ENCODE measurements around the gene RGS1. TPM values are rescaled to one million over a fixed set of nuclear protein-coding genes. Genes with fewer than 3 reads are reported as not detected.

Gene RGS1
- total RNA-seq, 4 donors from 2014 or later, result 7.4 to 55.9 (median 22.6) TPM

DNA sequence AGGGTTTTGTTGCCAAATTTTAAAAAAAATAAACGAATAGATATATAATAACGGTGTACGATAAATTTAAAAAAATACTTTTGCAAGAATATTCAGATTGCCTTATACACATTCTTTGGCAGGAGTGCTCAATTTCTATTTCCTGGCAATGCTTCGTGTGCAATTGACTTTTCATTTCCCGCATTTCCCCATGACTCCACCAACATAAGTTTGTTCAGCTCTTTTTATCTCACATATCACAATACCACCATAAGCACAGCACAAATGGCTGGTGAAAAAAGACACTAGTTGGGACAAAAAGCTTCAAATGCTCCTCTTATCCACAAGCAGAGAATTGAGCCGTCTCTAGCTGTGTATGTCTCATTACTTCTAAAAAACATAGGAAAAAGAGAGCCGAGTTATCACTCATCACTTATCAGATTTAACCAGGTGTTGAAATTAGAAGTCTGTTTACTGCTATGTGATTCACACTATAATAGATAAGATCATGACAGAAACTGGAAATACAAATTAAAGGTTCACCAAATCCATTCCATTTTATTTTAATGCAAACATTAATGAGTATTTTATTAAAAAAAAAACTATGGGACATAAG, 28.9 kb upstream of the RGS1 start:
- DNase-seq, result no peak

DNA sequence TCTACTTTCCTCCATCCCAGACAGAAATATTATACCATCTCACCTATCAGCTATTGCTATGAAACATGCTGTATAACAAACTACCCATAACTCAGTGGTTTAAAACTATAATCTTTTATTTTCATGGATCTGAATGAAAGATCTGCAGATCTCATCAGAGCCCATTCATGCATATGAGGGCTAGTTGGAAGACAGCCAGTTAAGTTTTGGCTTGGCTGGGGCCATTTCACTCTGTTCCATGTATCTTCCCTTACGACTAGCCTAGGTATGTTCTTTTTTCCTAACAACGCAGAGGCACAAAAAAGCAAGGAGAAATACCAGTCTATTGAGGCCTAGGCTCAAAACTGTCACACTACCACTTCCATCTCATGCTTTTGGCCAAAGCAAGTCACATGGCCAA, 28.1 kb upstream of the RGS1 start:
- TF ChIP-seq, protein P1, sequence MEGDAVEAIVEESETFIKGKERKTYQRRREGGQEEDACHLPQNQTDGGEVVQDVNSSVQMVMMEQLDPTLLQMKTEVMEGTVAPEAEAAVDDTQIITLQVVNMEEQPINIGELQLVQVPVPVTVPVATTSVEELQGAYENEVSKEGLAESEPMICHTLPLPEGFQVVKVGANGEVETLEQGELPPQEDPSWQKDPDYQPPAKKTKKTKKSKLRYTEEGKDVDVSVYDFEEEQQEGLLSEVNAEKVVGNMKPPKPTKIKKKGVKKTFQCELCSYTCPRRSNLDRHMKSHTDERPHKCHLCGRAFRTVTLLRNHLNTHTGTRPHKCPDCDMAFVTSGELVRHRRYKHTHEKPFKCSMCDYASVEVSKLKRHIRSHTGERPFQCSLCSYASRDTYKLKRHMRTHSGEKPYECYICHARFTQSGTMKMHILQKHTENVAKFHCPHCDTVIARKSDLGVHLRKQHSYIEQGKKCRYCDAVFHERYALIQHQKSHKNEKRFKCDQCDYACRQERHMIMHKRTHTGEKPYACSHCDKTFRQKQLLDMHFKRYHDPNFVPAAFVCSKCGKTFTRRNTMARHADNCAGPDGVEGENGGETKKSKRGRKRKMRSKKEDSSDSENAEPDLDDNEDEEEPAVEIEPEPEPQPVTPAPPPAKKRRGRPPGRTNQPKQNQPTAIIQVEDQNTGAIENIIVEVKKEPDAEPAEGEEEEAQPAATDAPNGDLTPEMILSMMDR (IDR thresholded peaks at IDR 0.05), result no peak
- TF ChIP-seq POLR2A (IDR thresholded peaks at IDR 0.05), result no peak
- H3K9me3 ChIP-seq, result no peaks in the 10 kb centered on the region
- H3K4me1 ChIP-seq, result peaks cover 0 to 10% (median 7%) of the 10 kb centered on the region in 3 donors
- WGBS, 2 donors, result 76 to 100% methylated on average over 2 of the region's 2 CpGs
- no peak overlapping the region for H3K4me3 ChIP-seq
- H3K27ac ChIP-seq, result no peak overlapping the region
- H3K36me3 ChIP-seq, result no peaks in the 10 kb centered on the region
- no peak for DNase-seq
- intact Hi-C loops (cut with DNase I), result no loop called here
- H3K27me3 ChIP-seq, result no peaks in the 10 kb centered on the region

More for the DNA sequence above, 28.9 kb upstream of the RGS1 start:
- Histone ChIP-seq H3K4me1 (peaks cover 0 to 10% (median 7%) of the 10 kb centered on the region in 3 donors), H3K27me3 (no peaks in the 10 kb centered on the region), H3K4me3 (no peak overlapping the region), H3K27ac (no peak overlapping the region), H3K9me3 (no peaks in the 10 kb centered on the region), H3K36me3 (no peaks in the 10 kb centered on the region)
- TF ChIP-seq POLR2A (IDR thresholded peaks at IDR 0.05), result no peak
- TF ChIP-seq, protein P1 (IDR thresholded peaks at IDR 0.05), result no peak
- intact Hi-C loops (cut with DNase I), result no loop called here
- 64 to 70% methylated on average over 7 of the region's 7 CpGs for WGBS, 2 donors

DNA sequence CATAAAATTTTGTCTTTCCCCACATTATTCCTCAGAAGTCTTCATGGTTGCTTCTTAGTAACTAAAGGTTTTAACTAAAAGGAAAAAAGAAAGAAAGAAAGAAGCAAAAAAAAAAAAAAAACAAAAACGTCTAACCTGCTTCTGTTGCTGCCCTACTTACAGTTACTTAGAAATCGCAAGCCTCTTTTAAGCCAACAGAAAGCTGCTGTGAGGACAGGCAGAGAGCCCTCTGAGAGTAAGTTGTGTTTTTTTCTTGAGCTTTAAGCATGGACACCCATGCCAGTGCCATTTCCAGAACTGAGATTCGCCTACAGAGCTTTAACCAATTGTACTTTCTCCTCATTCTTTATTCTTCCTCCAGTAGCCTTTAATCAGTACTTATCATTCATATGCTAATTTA, 25.6 kb upstream of the RGS1 start:
- H3K36me3 ChIP-seq, result no peaks in the 10 kb centered on the region
- WGBS, 2 donors, result 61 to 74% methylated on average over 3 of the region's 3 CpGs

DNA sequence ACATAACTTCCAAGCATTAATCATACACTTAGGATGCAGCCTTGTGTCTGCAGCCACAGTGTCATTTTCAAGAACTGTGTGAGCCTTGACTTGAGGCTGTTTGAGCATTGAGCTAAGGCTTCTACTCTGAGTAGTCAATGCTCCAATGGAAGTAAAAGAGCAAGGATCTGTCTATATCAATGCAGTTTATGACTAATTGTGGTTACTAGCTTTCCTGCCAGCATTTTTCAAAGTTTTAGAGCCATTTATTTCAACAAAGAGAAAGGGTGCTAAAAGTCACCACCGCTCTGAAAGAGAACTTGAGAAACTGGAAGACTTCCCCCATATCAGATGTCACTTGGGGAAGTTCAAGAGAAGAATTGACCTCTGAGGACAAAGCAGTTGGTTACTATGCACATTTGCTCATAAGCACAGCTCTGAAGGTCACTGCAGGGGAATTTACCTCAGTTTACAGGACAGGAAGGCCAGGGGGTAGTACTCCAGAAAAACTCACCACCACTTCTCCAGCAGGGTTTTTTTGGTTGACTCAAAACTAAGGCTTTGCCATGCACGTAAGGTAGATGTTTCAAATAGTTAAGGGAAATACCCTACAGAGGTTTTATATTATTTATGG, 24.5 kb upstream of the RGS1 start:
- Histone ChIP-seq H3K9me3 (no peaks in the 10 kb centered on the region), H3K4me3 (no peak overlapping the region), H3K27me3 (no peaks in the 10 kb centered on the region), H3K27ac (peak overlapping the region in 3 of 4 donors; percentile 3 to 66 (median 35)), H3K36me3 (no peaks in the 10 kb centered on the region), H3K4me1 (peaks cover 0 to 5% (median 0%) of the 10 kb centered on the region in 3 donors)
- intact Hi-C loops (cut with DNase I), result no loop called here
- DNase-seq, result no peak
- 34 to 47% methylated on average over 2 of the region's 2 CpGs for WGBS, 2 donors
- TF ChIP-seq POLR2A (IDR thresholded peaks at IDR 0.05), result no peak
- TF ChIP-seq, protein P1 (IDR thresholded peaks at IDR 0.05), result no peak

More for the DNA sequence above, 25.6 kb upstream of the RGS1 start:
- intact Hi-C loops (cut with DNase I), result no loop called here
- Histone ChIP-seq H3K4me3 (no peak overlapping the region), H3K9me3 (no peaks in the 10 kb centered on the region), H3K27me3 (no peaks in the 10 kb centered on the region), H3K27ac (no peak overlapping the region), H3K4me1 (peaks cover 0 to 9% (median 6%) of the 10 kb centered on the region in 3 donors)
- TF ChIP-seq, protein P1 (IDR thresholded peaks at IDR 0.05), result no peak
- no peak for TF ChIP-seq POLR2A (IDR thresholded peaks at IDR 0.05)
- DNase-seq, result no peak

DNA sequence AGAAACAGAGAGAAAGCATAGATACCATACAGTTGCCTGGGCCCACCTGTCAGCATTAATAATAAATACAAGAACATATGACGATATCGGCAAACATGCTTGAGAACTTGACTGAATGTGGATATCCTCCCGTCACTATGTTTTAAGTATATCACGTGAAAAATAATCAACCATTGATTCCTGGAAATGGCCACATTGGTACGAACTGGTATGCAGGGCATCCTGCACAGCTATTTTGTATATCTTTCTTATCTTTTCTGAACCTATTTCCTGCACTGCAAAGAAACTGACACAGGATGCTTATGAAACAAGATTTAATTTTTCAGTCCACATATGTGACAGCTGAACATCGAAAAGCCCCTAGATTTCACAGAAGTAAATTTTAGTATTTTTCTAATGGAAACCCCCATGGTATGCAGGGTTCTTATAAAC, 22.8 kb upstream of the RGS1 start:
- DNase-seq, result no peak

More for the DNA sequence above, 22.8 kb upstream of the RGS1 start:
- H3K9me3 ChIP-seq, result no peaks in the 10 kb centered on the region
- WGBS, 2 donors, result 67 to 68% methylated on average over 6 of the region's 6 CpGs
- H3K36me3 ChIP-seq, result no peaks in the 10 kb centered on the region
- no peak overlapping the region for H3K27ac ChIP-seq
- no peak overlapping the region for H3K4me3 ChIP-seq
- H3K4me1 ChIP-seq, result peaks cover 0 to 5% (median 0%) of the 10 kb centered on the region in 3 donors
- no peaks in the 10 kb centered on the region for H3K27me3 ChIP-seq
- TF ChIP-seq, protein P1 (IDR thresholded peaks at IDR 0.05), result no peak
- no peak for TF ChIP-seq POLR2A (IDR thresholded peaks at IDR 0.05)
- intact Hi-C loops (cut with DNase I), result no loop called here
